ENCODE results near the gene PIP5KL1. TPM values are rescaled to one million over a fixed set of nuclear protein-coding genes. Genes with fewer than 3 reads are reported as not detected.

Gene PIP5KL1
- total and polyA plus RNA-seq, 2 donors (not counting 3 experiments of a cell fraction or from before 2014, with no cell fraction given) = 1.5 to 2.9 TPM

DNA sequence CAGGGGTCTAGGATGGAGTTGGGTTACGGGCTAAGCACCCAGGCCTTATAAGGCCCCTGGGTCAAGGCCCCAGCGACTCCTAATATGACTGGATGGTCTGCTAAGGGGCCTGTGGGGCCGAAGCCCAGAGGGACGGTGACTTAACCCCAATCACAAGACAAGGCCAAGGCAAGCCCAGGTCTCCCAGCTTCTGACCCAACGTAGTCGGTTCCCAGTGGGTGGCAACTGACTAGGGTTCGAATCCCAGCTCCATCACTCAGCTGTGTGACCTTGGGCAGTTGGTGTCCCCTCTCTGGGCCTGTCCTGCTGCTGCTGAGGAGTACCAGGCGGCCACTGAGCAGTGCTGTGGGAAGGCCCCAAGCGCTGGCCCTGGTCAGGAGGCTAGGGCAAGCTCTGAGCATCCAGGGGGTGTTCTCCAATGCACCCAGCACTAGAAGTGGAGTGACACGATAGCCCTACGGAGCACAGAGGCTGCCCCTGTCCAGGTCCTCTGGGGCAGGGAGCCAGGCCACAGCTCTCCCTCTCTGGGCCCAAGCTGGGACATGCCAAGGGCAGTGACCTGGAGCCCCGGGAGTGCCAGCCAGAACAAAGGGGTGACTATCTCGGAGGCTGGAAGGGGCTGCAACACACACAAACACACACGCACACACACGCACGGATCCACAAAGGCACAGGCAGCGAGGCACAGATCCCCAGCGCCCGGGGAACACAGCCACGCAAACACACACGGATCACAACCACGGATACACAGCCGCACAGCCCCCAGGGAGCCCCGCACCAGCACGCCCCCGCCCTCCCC, 53.6 kb downstream of the PIP5KL1 start:
- TSS peak; percentile 46 for BruUV-seq (replicated peaks)
- dilution Hi-C loops (cut with MboI; ENCODE audit: extremely low pct_ligation_motif_present, low sequenced_read_pairs) = no loop called here
- peak overlapping the region; percentile 81 for H3K4me2 ChIP-seq (ENCODE audit: insufficient read depth, low read length)
- TF ChIP-seq MYC (IDR thresholded peaks at IDR 0.05; ENCODE audit: low read depth, low read length) (no peak), JUN (IDR thresholded peaks at IDR 0.05; ENCODE audit: borderline replicate concordance, insufficient read depth, insufficient read length, low read depth) (no peak), POLR2A (IDR thresholded peaks at IDR 0.05; ENCODE audit: low read depth, low read length) (no peak), EZH2 (IDR thresholded peaks at IDR 0.05; ENCODE audit: borderline replicate concordance, low read depth, low read length, severe bottlenecking) (no peak), CTCF (IDR thresholded peaks at IDR 0.05; ENCODE audit: extremely low read depth in 1 of 2, insufficient read depth in 1 of 2, low read depth in 1 of 2, low read length in 2 of 2) (no peak), MAX (IDR thresholded peaks at IDR 0.05; ENCODE audit: insufficient read depth, insufficient read length) (no peak)
- no peak for FAIRE-seq
- no peaks in the 10 kb centered on the region for H3K9me3 ChIP-seq (replicated peaks; ENCODE audit: control insufficient read depth, insufficient read depth, low read length)
- peak overlapping the region; percentile 44 for H3K9ac ChIP-seq (replicated peaks; ENCODE audit: extremely low read depth, insufficient read depth, low read length)
- H3K79me2 ChIP-seq (ENCODE audit: control insufficient read depth, insufficient read depth, low read length) = peaks cover 18% of the 10 kb centered on the region
- no peaks in the 10 kb centered on the region for H4K20me1 ChIP-seq (replicated peaks; ENCODE audit: control insufficient read depth, extremely low read depth, insufficient read depth, low read length)
- peaks cover 0 to 7% of the 10 kb centered on the region in 2 experiments for H3K36me3 ChIP-seq (ENCODE audit: control insufficient read depth in 2 of 2, extremely low read depth in 1 of 2, insufficient read depth in 2 of 2, low read length in 2 of 2)
- H3K27ac ChIP-seq (ENCODE audit: insufficient read depth, low read depth, low read length) = peak overlapping the region; percentile 26
- intact Hi-C loops (cut with micrococcal nuclease) = no loop called here
- H3K4me3 ChIP-seq (replicated peaks in 1 of 3; ENCODE audit: insufficient read depth in 1 of 3, low read depth in 1 of 3, low read length in 3 of 3) = peak overlapping the region; percentile 23 to 55 (median 44)
- peaks cover 14% of the 10 kb centered on the region for H3K4me1 ChIP-seq (ENCODE audit: control insufficient read depth, extremely low read depth, insufficient read depth, low read length)
- no peaks in the 10 kb centered on the region for H3K9me1 ChIP-seq (replicated peaks; ENCODE audit: control insufficient read depth, extremely low read depth, insufficient read depth, low read length)
- peak overlapping the region; percentile 10 for H2AFZ ChIP-seq (ENCODE audit: low read depth, low read length)
- POLR2A ChIA-PET = no interaction called here
- DNase-seq (ENCODE audit: low read depth, low spot score) = peak; percentile 18
- CTCF ChIA-PET = interaction anchor here (1.1 to 1.8 kb wide), 2 partner anchors 44 to 142 kb away, joined by 3 to 5 read pairs; partner anchors contain the start of gene TOR2A
- H3K27me3 ChIP-seq (ENCODE audit: control insufficient read depth in 2 of 2, insufficient read depth in 2 of 2, low read length in 2 of 2) = no peaks in the 10 kb centered on the region

Measured in endothelial cell of umbilical vein (primary cell).